Measurements from ENCODE around the gene STK17A. TPM values are rescaled to one million over a fixed set of nuclear protein-coding genes. Genes with fewer than 3 reads are reported as not detected.

The STK17A gene
- total RNA-seq, 1 experiment from 2014 or later: 75.4 TPM

GRCh38 chr7:43624156-43624555 lies 41.2 kb downstream of the STK17A start:
- Histone ChIP-seq H3K27me3 (ENCODE audit: low read length) (no peaks in the 10 kb centered on the region), H3K36me3 (ENCODE audit: low read depth, low read length) (peaks cover 73% of the 10 kb centered on the region), H3K27ac (ENCODE audit: low read length) (no peak overlapping the region)

GRCh38 chr7:43625453-43625852 lies 42.5 kb downstream of the STK17A start:
- TF ChIP-seq EZH2phosphoT487 (IDR thresholded peaks at IDR 0.05; ENCODE audit: borderline replicate concordance, low read length) (no peak), CTCF (conservative IDR thresholded peaks at IDR 0.05; ENCODE audit: low read depth, low read length) (no peak), EZH2 (IDR thresholded peaks at IDR 0.05; ENCODE audit: low read length, unreplicated experiment) (no peak)
- no peak for DNase-seq
- H3K9ac ChIP-seq (ENCODE audit: low read length): no peak overlapping the region
- H3K27ac ChIP-seq (ENCODE audit: low read length): no peak overlapping the region
- H4K20me1 ChIP-seq (ENCODE audit: low read length): peaks cover 5% of the 10 kb centered on the region; the same call in 1 of the 2 replicates
- intact Hi-C loops (cut with micrococcal nuclease): no loop called here
- no peaks in the 10 kb centered on the region for H3K9me2 ChIP-seq (replicated peaks; ENCODE audit: low read length)
- no peaks in the 10 kb centered on the region for H3K9me3 ChIP-seq (ENCODE audit: low read length)
- peaks cover 22% of the 10 kb centered on the region; the same call in 1 of the 2 replicates for H3K4me1 ChIP-seq (ENCODE audit: insufficient read depth, low read length)
- ATAC-seq: peak; percentile 26
- H2AFZ ChIP-seq (ENCODE audit: low read length): no peak overlapping the region
- peaks cover 10% of the 10 kb centered on the region for H3F3A ChIP-seq (ENCODE audit: low read length, unreplicated experiment)
- no peak overlapping the region for H3K4me2 ChIP-seq (ENCODE audit: low read length)
- ChIA-PET CTCF (interaction anchor here (1.1 kb wide), 1 partner anchor 43 kb away, joined by 3 read pairs; the partner anchor contains the start of gene STK17A), POLR2A (ENCODE audit: unreplicated experiment) (no interaction called here)
- no peak overlapping the region for H3K4me3 ChIP-seq (ENCODE audit: low read length)
- peaks cover 77% of the 10 kb centered on the region for H3K79me2 ChIP-seq (ENCODE audit: low read length)
- peaks cover 70% of the 10 kb centered on the region for H3K36me3 ChIP-seq (ENCODE audit: low read depth, low read length)
- H3K27me3 ChIP-seq (ENCODE audit: low read length): no peaks in the 10 kb centered on the region
- no TSS peak for BruUV-seq (replicated peaks)

More at GRCh38 chr7:43624156-43624555, 41.2 kb downstream of the STK17A start:
- intact Hi-C loops (cut with micrococcal nuclease): no loop called here
- no TSS peak for BruUV-seq (replicated peaks)
- Histone ChIP-seq H3K4me1 (ENCODE audit: insufficient read depth, low read length) (peaks cover 32% of the 10 kb centered on the region), H3K9me3 (ENCODE audit: low read length) (no peaks in the 10 kb centered on the region), H3K79me2 (ENCODE audit: low read length) (peaks cover 82% of the 10 kb centered on the region), H4K20me1 (ENCODE audit: low read length) (peaks cover 9% of the 10 kb centered on the region; the same call in 1 of the 2 replicates), H3K4me2 (ENCODE audit: low read length) (no peak overlapping the region), H2AFZ (ENCODE audit: low read length) (no peak overlapping the region), H3F3A (ENCODE audit: low read length, unreplicated experiment) (peaks cover 10% of the 10 kb centered on the region), H3K9ac (ENCODE audit: low read length) (no peak overlapping the region), H3K4me3 (ENCODE audit: low read length) (no peak overlapping the region), H3K9me2 (replicated peaks; ENCODE audit: low read length) (no peaks in the 10 kb centered on the region)
- DNase-seq: no peak
- no peak for ATAC-seq
- ChIA-PET CTCF (no interaction called here), POLR2A (ENCODE audit: unreplicated experiment) (no interaction called here)
- no peak for TF ChIP-seq EZH2phosphoT487 (IDR thresholded peaks at IDR 0.05; ENCODE audit: borderline replicate concordance, low read length)
- no peak for TF ChIP-seq EZH2 (IDR thresholded peaks at IDR 0.05; ENCODE audit: low read length, unreplicated experiment)
- no peak for TF ChIP-seq CTCF (conservative IDR thresholded peaks at IDR 0.05; ENCODE audit: low read depth, low read length)

GRCh38 chr7:43625980-43626379 lies 43.1 kb downstream of the STK17A start:
- no peak for DNase-seq
- Histone ChIP-seq H3K9me2 (replicated peaks; ENCODE audit: low read length) (no peaks in the 10 kb centered on the region), H3K36me3 (ENCODE audit: low read depth, low read length) (peaks cover 75% of the 10 kb centered on the region), H2AFZ (ENCODE audit: low read length) (no peak overlapping the region), H3K27ac (ENCODE audit: low read length) (no peak overlapping the region), H3K9ac (ENCODE audit: low read length) (no peak overlapping the region), H3K79me2 (ENCODE audit: low read length) (peaks cover 77% of the 10 kb centered on the region), H3F3A (ENCODE audit: low read length, unreplicated experiment) (peaks cover 10% of the 10 kb centered on the region), H4K20me1 (ENCODE audit: low read length) (peaks cover 5% of the 10 kb centered on the region; the same call in 1 of the 2 replicates), H3K9me3 (ENCODE audit: low read length) (no peaks in the 10 kb centered on the region), H3K4me3 (ENCODE audit: low read length) (no peak overlapping the region), H3K4me1 (ENCODE audit: insufficient read depth, low read length) (peaks cover 22% of the 10 kb centered on the region; the same call in 1 of the 2 replicates), H3K4me2 (ENCODE audit: low read length) (no peak overlapping the region), H3K27me3 (ENCODE audit: low read length) (no peaks in the 10 kb centered on the region)
- CTCF ChIA-PET: interaction anchor here (1.1 kb wide), 1 partner anchor 43 kb away, joined by 3 read pairs; the partner anchor contains the start of gene STK17A
- no peak for TF ChIP-seq EZH2phosphoT487 (IDR thresholded peaks at IDR 0.05; ENCODE audit: borderline replicate concordance, low read length)
- ATAC-seq: peak; percentile 8; the same call in 1 of the 2 replicates
- no TSS peak for BruUV-seq (replicated peaks)
- intact Hi-C loops (cut with micrococcal nuclease): no loop called here
- POLR2A ChIA-PET (ENCODE audit: unreplicated experiment): interaction anchor here (1.0 kb wide), 1 partner anchor 22 kb away, joined by 4 read pairs; no protein-coding TSS in a partner anchor

All from PC-3 (cell line).